Measurements from ENCODE around the gene NRF1. TPM values are rescaled to one million over a fixed set of nuclear protein-coding genes. Genes with fewer than 3 reads are reported as not detected.

Gene NRF1
- polyA plus RNA-seq, 1 experiment: 10.3 TPM

GRCh38 chr7:129765352-129765751 is 153.8 kb downstream of the NRF1 start:
- TF ChIP-seq CTCF (IDR thresholded peaks at IDR 0.05; ENCODE audit: low read depth, low read length): no peak
- Histone ChIP-seq H3K4me3 (ENCODE audit: low read depth, low read length) (no peak overlapping the region), H3K27ac (ENCODE audit: low read depth, low read length) (no peak overlapping the region), H3K27me3 (ENCODE audit: control insufficient read depth, insufficient read depth, low read length) (peaks cover 4% of the 10 kb centered on the region), H3K9me3 (ENCODE audit: control insufficient read depth, insufficient read depth, low read length) (peaks cover 6% of the 10 kb centered on the region; the same call in 1 of the 2 replicates)
- ChIA-PET CTCF (no interaction called here), POLR2A (no interaction called here)
- no peak for DNase-seq (ENCODE audit: low read depth, low spot score)

GRCh38 chr7:129767120-129768015 is 155.8 kb downstream of the NRF1 start:
- ChIA-PET CTCF (no interaction called here), POLR2A (no interaction called here)
- TF ChIP-seq CTCF (IDR thresholded peaks at IDR 0.05; ENCODE audit: low read depth, low read length): no peak

GRCh38 chr7:129768614-129769399 is 157.3 kb downstream of the NRF1 start:
- no peak for DNase-seq (ENCODE audit: low read depth, low spot score)
- ChIA-PET POLR2A (interaction anchor here (0.5 kb wide), 1 partner anchor 42 kb away, joined by 3 read pairs; no protein-coding TSS in a partner anchor), CTCF (no interaction called here)

More at GRCh38 chr7:129767120-129768015, 155.8 kb downstream of the NRF1 start:
- Histone ChIP-seq H3K27ac (ENCODE audit: low read depth, low read length) (no peak overlapping the region), H3K27me3 (ENCODE audit: control insufficient read depth, insufficient read depth, low read length) (peaks cover 14% of the 10 kb centered on the region), H3K9me3 (ENCODE audit: control insufficient read depth, insufficient read depth, low read length) (peaks cover 4% of the 10 kb centered on the region; the same call in 1 of the 2 replicates), H3K4me3 (ENCODE audit: low read depth, low read length) (no peak overlapping the region)
- DNase-seq (ENCODE audit: low read depth, low spot score): no peak

GRCh38 chr7:129769400-129769774 is 157.9 kb downstream of the NRF1 start:
- Histone ChIP-seq H3K4me3 (ENCODE audit: low read depth, low read length) (no peak overlapping the region), H3K27ac (ENCODE audit: low read depth, low read length) (no peak overlapping the region), H3K27me3 (ENCODE audit: control insufficient read depth, insufficient read depth, low read length) (peaks cover 32% of the 10 kb centered on the region), H3K9me3 (ENCODE audit: control insufficient read depth, insufficient read depth, low read length) (no peaks in the 10 kb centered on the region; the same call in 1 of the 2 replicates)
- no peak for DNase-seq (ENCODE audit: low read depth, low spot score)
- no peak for TF ChIP-seq CTCF (IDR thresholded peaks at IDR 0.05; ENCODE audit: low read depth, low read length)
- POLR2A ChIA-PET: no interaction called here
- CTCF ChIA-PET: no interaction called here

More at GRCh38 chr7:129768614-129769399, 157.3 kb downstream of the NRF1 start:
- Histone ChIP-seq H3K9me3 (ENCODE audit: control insufficient read depth, insufficient read depth, low read length) (no peaks in the 10 kb centered on the region; the same call in 1 of the 2 replicates), H3K4me3 (ENCODE audit: low read depth, low read length) (no peak overlapping the region), H3K27ac (ENCODE audit: low read depth, low read length) (no peak overlapping the region), H3K27me3 (ENCODE audit: control insufficient read depth, insufficient read depth, low read length) (peaks cover 26% of the 10 kb centered on the region)
- no peak for TF ChIP-seq CTCF (IDR thresholded peaks at IDR 0.05; ENCODE audit: low read depth, low read length)
